ENCODE data around the gene CD3E. TPM values are rescaled to one million over a fixed set of nuclear protein-coding genes. Genes with fewer than 3 reads are reported as not detected.
A peak's percentile ranks its signal among the peaks of the same experiment; 100 is the strongest.

CD3E gene
- total RNA-seq, 1 experiment from 2014 or later: 0.51 TPM

- no peak overlapping the region for H3K27ac ChIP-seq (ENCODE audit: low read length)
- no peak for DNase-seq (ENCODE audit: low read depth, low spot score)
- ChIA-PET POLR2A (interaction anchor here (0.6 kb wide), 1 partner anchor 9 kb away, joined by 4 read pairs; no protein-coding TSS in a partner anchor), CTCF (no interaction called here)
- H3K36me3 ChIP-seq (ENCODE audit: control insufficient read depth, insufficient read depth, low read length): no peaks in the 10 kb centered on the region
- H3K4me3 ChIP-seq (ENCODE audit: low read depth in 2 of 2, low read length in 2 of 2): no peak overlapping the region
- H3K4me1 ChIP-seq (ENCODE audit: control insufficient read depth, insufficient read depth, low read length): no peaks in the 10 kb centered on the region
- no peaks in the 10 kb centered on the region for H3K9me3 ChIP-seq (ENCODE audit: control insufficient read depth, insufficient read depth, low read depth, low read length)
- no TSS peak for BruUV-seq (replicated peaks)
- ATAC-seq: no peak
- TF ChIP-seq POLR2AphosphoS5 (IDR thresholded peaks at IDR 0.05; ENCODE audit: low read depth, low read length) (no peak), SIN3A (IDR thresholded peaks at IDR 0.05; ENCODE audit: borderline replicate concordance, insufficient read depth, low read depth, low read length) (no peak), TCF7L2 (IDR thresholded peaks at IDR 0.05; ENCODE audit: low read depth, low read length) (no peak)
- TF ChIP-seq, protein P1, sequence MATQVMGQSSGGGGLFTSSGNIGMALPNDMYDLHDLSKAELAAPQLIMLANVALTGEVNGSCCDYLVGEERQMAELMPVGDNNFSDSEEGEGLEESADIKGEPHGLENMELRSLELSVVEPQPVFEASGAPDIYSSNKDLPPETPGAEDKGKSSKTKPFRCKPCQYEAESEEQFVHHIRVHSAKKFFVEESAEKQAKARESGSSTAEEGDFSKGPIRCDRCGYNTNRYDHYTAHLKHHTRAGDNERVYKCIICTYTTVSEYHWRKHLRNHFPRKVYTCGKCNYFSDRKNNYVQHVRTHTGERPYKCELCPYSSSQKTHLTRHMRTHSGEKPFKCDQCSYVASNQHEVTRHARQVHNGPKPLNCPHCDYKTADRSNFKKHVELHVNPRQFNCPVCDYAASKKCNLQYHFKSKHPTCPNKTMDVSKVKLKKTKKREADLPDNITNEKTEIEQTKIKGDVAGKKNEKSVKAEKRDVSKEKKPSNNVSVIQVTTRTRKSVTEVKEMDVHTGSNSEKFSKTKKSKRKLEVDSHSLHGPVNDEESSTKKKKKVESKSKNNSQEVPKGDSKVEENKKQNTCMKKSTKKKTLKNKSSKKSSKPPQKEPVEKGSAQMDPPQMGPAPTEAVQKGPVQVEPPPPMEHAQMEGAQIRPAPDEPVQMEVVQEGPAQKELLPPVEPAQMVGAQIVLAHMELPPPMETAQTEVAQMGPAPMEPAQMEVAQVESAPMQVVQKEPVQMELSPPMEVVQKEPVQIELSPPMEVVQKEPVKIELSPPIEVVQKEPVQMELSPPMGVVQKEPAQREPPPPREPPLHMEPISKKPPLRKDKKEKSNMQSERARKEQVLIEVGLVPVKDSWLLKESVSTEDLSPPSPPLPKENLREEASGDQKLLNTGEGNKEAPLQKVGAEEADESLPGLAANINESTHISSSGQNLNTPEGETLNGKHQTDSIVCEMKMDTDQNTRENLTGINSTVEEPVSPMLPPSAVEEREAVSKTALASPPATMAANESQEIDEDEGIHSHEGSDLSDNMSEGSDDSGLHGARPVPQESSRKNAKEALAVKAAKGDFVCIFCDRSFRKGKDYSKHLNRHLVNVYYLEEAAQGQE (IDR thresholded peaks at IDR 0.05; ENCODE audit: insufficient read depth in 1 of 2, low read depth in 2 of 2, low read length in 1 of 2): no peak
- TF ChIP-seq, protein P2, sequence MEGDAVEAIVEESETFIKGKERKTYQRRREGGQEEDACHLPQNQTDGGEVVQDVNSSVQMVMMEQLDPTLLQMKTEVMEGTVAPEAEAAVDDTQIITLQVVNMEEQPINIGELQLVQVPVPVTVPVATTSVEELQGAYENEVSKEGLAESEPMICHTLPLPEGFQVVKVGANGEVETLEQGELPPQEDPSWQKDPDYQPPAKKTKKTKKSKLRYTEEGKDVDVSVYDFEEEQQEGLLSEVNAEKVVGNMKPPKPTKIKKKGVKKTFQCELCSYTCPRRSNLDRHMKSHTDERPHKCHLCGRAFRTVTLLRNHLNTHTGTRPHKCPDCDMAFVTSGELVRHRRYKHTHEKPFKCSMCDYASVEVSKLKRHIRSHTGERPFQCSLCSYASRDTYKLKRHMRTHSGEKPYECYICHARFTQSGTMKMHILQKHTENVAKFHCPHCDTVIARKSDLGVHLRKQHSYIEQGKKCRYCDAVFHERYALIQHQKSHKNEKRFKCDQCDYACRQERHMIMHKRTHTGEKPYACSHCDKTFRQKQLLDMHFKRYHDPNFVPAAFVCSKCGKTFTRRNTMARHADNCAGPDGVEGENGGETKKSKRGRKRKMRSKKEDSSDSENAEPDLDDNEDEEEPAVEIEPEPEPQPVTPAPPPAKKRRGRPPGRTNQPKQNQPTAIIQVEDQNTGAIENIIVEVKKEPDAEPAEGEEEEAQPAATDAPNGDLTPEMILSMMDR (IDR thresholded peaks at IDR 0.05): no peak
- in situ Hi-C loops (cut with HindIII; ENCODE audit: low pct_unique_long_range_greater_than_20kb, low sequenced_read_pairs) (no loop called here), intact Hi-C loops (cut with micrococcal nuclease; ENCODE audit: unreplicated experiment) (no loop called here)
- no peaks in the 10 kb centered on the region for H3K27me3 ChIP-seq (ENCODE audit: control insufficient read depth, insufficient read depth, low read length)
Observed at GRCh38 chr11:118276422-118276821, 28.1 kb upstream of the CD3E start.

- DNase-seq (ENCODE audit: low read depth, low spot score): no peak
- Histone ChIP-seq H3K4me1 (ENCODE audit: control insufficient read depth, insufficient read depth, low read length) (no peaks in the 10 kb centered on the region), H3K27me3 (ENCODE audit: control insufficient read depth, insufficient read depth, low read length) (no peaks in the 10 kb centered on the region), H3K36me3 (ENCODE audit: control insufficient read depth, insufficient read depth, low read length) (no peaks in the 10 kb centered on the region), H3K9me3 (ENCODE audit: control insufficient read depth, insufficient read depth, low read depth, low read length) (no peaks in the 10 kb centered on the region), H3K4me3 (ENCODE audit: low read depth in 2 of 2, low read length in 2 of 2) (no peak overlapping the region), H3K27ac (ENCODE audit: low read length) (no peak overlapping the region)
- TF ChIP-seq, protein P2 (IDR thresholded peaks at IDR 0.05): no peak
- no peak for TF ChIP-seq SIN3A (IDR thresholded peaks at IDR 0.05; ENCODE audit: borderline replicate concordance, insufficient read depth, low read depth, low read length)
- TF ChIP-seq POLR2AphosphoS5 (IDR thresholded peaks at IDR 0.05; ENCODE audit: low read depth, low read length): no peak
- TF ChIP-seq, protein P1 (IDR thresholded peaks at IDR 0.05; ENCODE audit: insufficient read depth in 1 of 2, low read depth in 2 of 2, low read length in 1 of 2): no peak
- TF ChIP-seq TCF7L2 (IDR thresholded peaks at IDR 0.05; ENCODE audit: low read depth, low read length): no peak
- BruUV-seq (replicated peaks): no TSS peak
- ChIA-PET POLR2A (no interaction called here), CTCF (interaction anchor here (0.6 to 0.7 kb wide), 3 partner anchors 12 to 73 kb away, joined by 3 to 7 read pairs (median 3); no protein-coding TSS in a partner anchor)
- peak; percentile 60; the same call in 1 of the 2 replicates for ATAC-seq
- intact Hi-C loops (cut with micrococcal nuclease; ENCODE audit: unreplicated experiment) (no loop called here), in situ Hi-C loops (cut with HindIII; ENCODE audit: low pct_unique_long_range_greater_than_20kb, low sequenced_read_pairs) (no loop called here)
Observed at GRCh38 chr11:118277312-118277711, 27.2 kb upstream of the CD3E start.

All from Panc1 (cell line).